Measurements from ENCODE around the gene PMEPA1. TPM values are rescaled to one million over a fixed set of nuclear protein-coding genes. Genes with fewer than 3 reads are reported as not detected.

PMEPA1 gene
- total and polyA plus RNA-seq, 2 donors (not counting 1 experiment from before 2014, with no cell fraction given), result 9.9 to 37.4 TPM

- ChIA-PET POLR2A (interaction anchor here (1.7 to 3.8 kb wide), 8 partner anchors 17 to 284 kb away, joined by 7 to 19 read pairs (median 13); partner anchors contain the start of genes PMEPA1 and ZBP1), CTCF (interaction anchor here (0.9 to 7.5 kb wide), 19 partner anchors 10 to 499 kb away, joined by 3 to 70 read pairs (median 9); partner anchors contain the start of genes PMEPA1 and ZBP1)
- peaks cover 0 to 3% of the 10 kb centered on the region in 2 experiments for H3K36me3 ChIP-seq (replicated peaks in 1 of 2; ENCODE audit: control extremely low read depth in 1 of 2, control insufficient read depth in 1 of 2, extremely low read depth in 1 of 2, insufficient read depth in 2 of 2, low read length in 1 of 2)
- Mint-ChIP-seq H3K9me3 (ENCODE audit: insufficient read depth) (no peaks in the 10 kb centered on the region), H3K4me1 (peaks cover 100% of the 10 kb centered on the region), H3K27ac (peak overlapping the region; percentile 96), H3K4me3 (peak overlapping the region; percentile 86), H3K27me3 (no peaks in the 10 kb centered on the region)
- peak overlapping the region; percentile 53 for H3K9ac ChIP-seq (ENCODE audit: low read length)
- peaks cover 61% of the 10 kb centered on the region for H4K20me1 ChIP-seq (ENCODE audit: control insufficient read depth, insufficient read depth, low read length, poor library complexity, severe bottlenecking)
- H3K79me2 ChIP-seq (ENCODE audit: control insufficient read depth, insufficient read depth, low read length), result peaks cover 82% of the 10 kb centered on the region
- no peaks in the 10 kb centered on the region for H3K9me3 ChIP-seq (ENCODE audit: control extremely low read depth in 1 of 3, control insufficient read depth in 2 of 3, insufficient read depth in 1 of 3, low read length in 2 of 3)
- no peak overlapping the region for H2AFZ ChIP-seq (ENCODE audit: insufficient read depth, low read depth, low read length, poor library complexity, severe bottlenecking)
- H3K4me3 ChIP-seq (ENCODE audit: control extremely low read depth in 1 of 5, extremely low read depth in 1 of 5, insufficient read depth in 1 of 5, low read depth in 2 of 5, low read length in 4 of 5), result peak overlapping the region; percentile 11 to 55 (median 34)
- peak; percentile 84 for DNase-seq
- TF ChIP-seq, protein P1, sequence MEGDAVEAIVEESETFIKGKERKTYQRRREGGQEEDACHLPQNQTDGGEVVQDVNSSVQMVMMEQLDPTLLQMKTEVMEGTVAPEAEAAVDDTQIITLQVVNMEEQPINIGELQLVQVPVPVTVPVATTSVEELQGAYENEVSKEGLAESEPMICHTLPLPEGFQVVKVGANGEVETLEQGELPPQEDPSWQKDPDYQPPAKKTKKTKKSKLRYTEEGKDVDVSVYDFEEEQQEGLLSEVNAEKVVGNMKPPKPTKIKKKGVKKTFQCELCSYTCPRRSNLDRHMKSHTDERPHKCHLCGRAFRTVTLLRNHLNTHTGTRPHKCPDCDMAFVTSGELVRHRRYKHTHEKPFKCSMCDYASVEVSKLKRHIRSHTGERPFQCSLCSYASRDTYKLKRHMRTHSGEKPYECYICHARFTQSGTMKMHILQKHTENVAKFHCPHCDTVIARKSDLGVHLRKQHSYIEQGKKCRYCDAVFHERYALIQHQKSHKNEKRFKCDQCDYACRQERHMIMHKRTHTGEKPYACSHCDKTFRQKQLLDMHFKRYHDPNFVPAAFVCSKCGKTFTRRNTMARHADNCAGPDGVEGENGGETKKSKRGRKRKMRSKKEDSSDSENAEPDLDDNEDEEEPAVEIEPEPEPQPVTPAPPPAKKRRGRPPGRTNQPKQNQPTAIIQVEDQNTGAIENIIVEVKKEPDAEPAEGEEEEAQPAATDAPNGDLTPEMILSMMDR (IDR thresholded peaks at IDR 0.05), result no peak
- TF ChIP-seq EZH2 (IDR thresholded peaks at IDR 0.05; ENCODE audit: borderline replicate concordance, insufficient read depth, low read depth, low read length, poor library complexity, severe bottlenecking), result no peak
- no peaks in the 10 kb centered on the region for H3K27me3 ChIP-seq (replicated peaks in 1 of 4; ENCODE audit: control extremely low read depth in 1 of 4, control insufficient read depth in 3 of 4, insufficient read depth in 4 of 4, low read length in 3 of 4)
- peak overlapping the region; percentile 88 to 96 for H3K27ac ChIP-seq (ENCODE audit: low read length in 2 of 2)
- intact Hi-C loops (cut with micrococcal nuclease), result loop anchor here (1.0 to 10.0 kb wide), 2 partner anchors 17 to 1322 kb away; partner anchors contain the start of gene CTSZ
- peak; percentile 8 for ATAC-seq (ENCODE audit: low read depth)
- 47% methylated on average over 18 of the region's 28 CpGs for WGBS (ENCODE audit: insufficient coverage)
- H3K4me2 ChIP-seq (replicated peaks; ENCODE audit: low read depth, low read length, poor library complexity, severe bottlenecking), result peak overlapping the region; percentile 74
- peaks cover 98 to 100% of the 10 kb centered on the region in 2 donors for H3K4me1 ChIP-seq (ENCODE audit: control insufficient read depth in 2 of 2, insufficient read depth in 2 of 2, low read length in 2 of 2)
These were observed 27.4 kb downstream of the PMEPA1 start for GRCh38 chr20:57682184-57683101.
